Lower leg skin (tissue), 3 donors: ENCODE data around the gene TAF10.

Source experiments
- CTCF ChIP-seq, 3 donors: fragments of 450-650 bp; IDR thresholded peaks; one replicate each; pipeline ENCODE4 v1.5.1; 2016; ENCODE audit warnings: antibody characterized with exemption in 3 of 3, mild to moderate bottlenecking in 3 of 3, moderate library complexity in 2 of 3
- POLR2A ChIP-seq, 2 donors: fragments of 450-650 bp; IDR thresholded peaks; one replicate each; pipeline ENCODE4 v1.6.1; 2016 to 2017; ENCODE audit warnings: antibody characterized with exemption in 2 of 2, mild to moderate bottlenecking in 1 of 2, moderate library complexity in 1 of 2

- no peak for TF ChIP-seq CTCF (IDR thresholded peaks at IDR 0.05)
- no peak for TF ChIP-seq POLR2A (IDR thresholded peaks at IDR 0.05)
Measured at GRCh38 chr11:6579681-6580080, 32.3 kb downstream of the TAF10 start.
